ENCODE measurements around the gene ALG11. TPM values are rescaled to one million over a fixed set of nuclear protein-coding genes. Genes with fewer than 3 reads are reported as not detected.

The ALG11 gene
- polyA plus RNA-seq, 1 donor from 2014 or later: 29.2 TPM

DNA sequence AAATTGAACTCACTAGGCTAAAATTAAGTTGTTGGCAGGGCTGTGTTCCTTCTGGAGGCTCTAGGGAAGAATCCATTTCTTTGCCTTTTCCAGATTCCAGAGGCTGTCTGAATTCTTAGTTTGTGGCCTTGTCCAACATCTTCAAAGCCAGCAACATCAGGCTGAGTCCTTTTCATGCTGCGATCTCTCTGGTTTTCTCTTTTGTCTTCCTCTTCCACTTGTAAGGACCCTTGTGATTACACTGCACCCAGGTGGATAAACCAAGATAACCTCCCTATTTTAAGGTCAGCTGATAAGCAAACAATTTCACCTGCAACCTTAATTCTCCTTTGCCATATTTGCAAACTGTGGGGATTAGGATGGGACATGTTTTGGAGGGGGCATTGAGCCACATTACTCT is 23.8 kb downstream of the ALG11 start:
- no peak overlapping the region for H3K27ac ChIP-seq (ENCODE audit: low read length)
- H3K79me2 ChIP-seq (replicated peaks; ENCODE audit: insufficient read depth, low read length): no peaks in the 10 kb centered on the region
- no peak overlapping the region for H2AFZ ChIP-seq (ENCODE audit: low read depth, low read length)
- H3K27me3 ChIP-seq (ENCODE audit: insufficient read depth, low read depth, low read length): no peaks in the 10 kb centered on the region
- no peaks in the 10 kb centered on the region for H3F3A ChIP-seq (ENCODE audit: insufficient read depth, low read length, poor library complexity, severe bottlenecking)
- no peak overlapping the region for H3K4me3 ChIP-seq (ENCODE audit: low read length)
- no peak overlapping the region for H3K9ac ChIP-seq (ENCODE audit: low read length)
- no peak for TF ChIP-seq MXI1 (conservative IDR thresholded peaks at IDR 0.05; ENCODE audit: poor library complexity, severe bottlenecking)
- no peak for TF ChIP-seq EP300 (conservative IDR thresholded peaks at IDR 0.05; ENCODE audit: poor library complexity, severe bottlenecking)
- no peak overlapping the region for H3K4me2 ChIP-seq (ENCODE audit: low read length)
- H3K9me3 ChIP-seq (ENCODE audit: low read length): no peaks in the 10 kb centered on the region
- H3K9me2 ChIP-seq (ENCODE audit: insufficient read depth, low read length): no peaks in the 10 kb centered on the region
- no peaks in the 10 kb centered on the region for H3K36me3 ChIP-seq (ENCODE audit: insufficient read depth, low read length)
- H4K20me1 ChIP-seq (ENCODE audit: insufficient read depth): no peaks in the 10 kb centered on the region

DNA sequence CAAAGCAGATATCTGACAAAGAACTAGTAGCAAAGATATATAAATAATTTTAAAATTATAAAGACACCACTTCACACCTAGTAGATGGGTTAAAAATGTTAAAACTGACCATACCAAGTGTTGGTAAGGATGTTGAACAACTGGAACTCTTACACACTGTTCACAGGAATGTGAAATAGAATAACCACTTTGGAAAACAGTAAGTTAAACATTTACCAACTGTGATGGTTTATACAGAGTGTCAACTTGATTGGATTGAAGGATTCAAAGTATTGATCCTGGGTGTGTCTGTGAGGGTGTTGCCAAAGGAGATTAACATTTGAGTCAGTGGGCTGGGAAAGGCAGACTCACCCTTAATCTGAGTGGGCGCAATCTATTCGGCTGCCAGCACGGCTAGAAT is 31.5 kb downstream of the ALG11 start:
- no peaks in the 10 kb centered on the region for H3F3A ChIP-seq (ENCODE audit: insufficient read depth, low read length, poor library complexity, severe bottlenecking)
- H4K20me1 ChIP-seq (ENCODE audit: insufficient read depth): no peaks in the 10 kb centered on the region
- no peaks in the 10 kb centered on the region for H3K9me2 ChIP-seq (ENCODE audit: insufficient read depth, low read length)
- no peaks in the 10 kb centered on the region for H3K36me3 ChIP-seq (ENCODE audit: insufficient read depth, low read length)
- no peaks in the 10 kb centered on the region for H3K9me3 ChIP-seq (ENCODE audit: low read length)
- no peak overlapping the region for H3K9ac ChIP-seq (ENCODE audit: low read length)
- TF ChIP-seq RAD21 (conservative IDR thresholded peaks at IDR 0.05) (no peak), EP300 (conservative IDR thresholded peaks at IDR 0.05; ENCODE audit: poor library complexity, severe bottlenecking) (no peak), MXI1 (conservative IDR thresholded peaks at IDR 0.05; ENCODE audit: poor library complexity, severe bottlenecking) (no peak), POLR2AphosphoS5 (IDR thresholded peaks at IDR 0.05) (no peak), TAF1 (IDR thresholded peaks at IDR 0.05; ENCODE audit: low read depth) (no peak), SMC3 (conservative IDR thresholded peaks at IDR 0.05; ENCODE audit: poor library complexity) (no peak), EZH2 (IDR thresholded peaks at IDR 0.05; ENCODE audit: borderline replicate concordance, insufficient read depth, low read length, poor library complexity, severe bottlenecking) (no peak)
- TF ChIP-seq, protein P1, sequence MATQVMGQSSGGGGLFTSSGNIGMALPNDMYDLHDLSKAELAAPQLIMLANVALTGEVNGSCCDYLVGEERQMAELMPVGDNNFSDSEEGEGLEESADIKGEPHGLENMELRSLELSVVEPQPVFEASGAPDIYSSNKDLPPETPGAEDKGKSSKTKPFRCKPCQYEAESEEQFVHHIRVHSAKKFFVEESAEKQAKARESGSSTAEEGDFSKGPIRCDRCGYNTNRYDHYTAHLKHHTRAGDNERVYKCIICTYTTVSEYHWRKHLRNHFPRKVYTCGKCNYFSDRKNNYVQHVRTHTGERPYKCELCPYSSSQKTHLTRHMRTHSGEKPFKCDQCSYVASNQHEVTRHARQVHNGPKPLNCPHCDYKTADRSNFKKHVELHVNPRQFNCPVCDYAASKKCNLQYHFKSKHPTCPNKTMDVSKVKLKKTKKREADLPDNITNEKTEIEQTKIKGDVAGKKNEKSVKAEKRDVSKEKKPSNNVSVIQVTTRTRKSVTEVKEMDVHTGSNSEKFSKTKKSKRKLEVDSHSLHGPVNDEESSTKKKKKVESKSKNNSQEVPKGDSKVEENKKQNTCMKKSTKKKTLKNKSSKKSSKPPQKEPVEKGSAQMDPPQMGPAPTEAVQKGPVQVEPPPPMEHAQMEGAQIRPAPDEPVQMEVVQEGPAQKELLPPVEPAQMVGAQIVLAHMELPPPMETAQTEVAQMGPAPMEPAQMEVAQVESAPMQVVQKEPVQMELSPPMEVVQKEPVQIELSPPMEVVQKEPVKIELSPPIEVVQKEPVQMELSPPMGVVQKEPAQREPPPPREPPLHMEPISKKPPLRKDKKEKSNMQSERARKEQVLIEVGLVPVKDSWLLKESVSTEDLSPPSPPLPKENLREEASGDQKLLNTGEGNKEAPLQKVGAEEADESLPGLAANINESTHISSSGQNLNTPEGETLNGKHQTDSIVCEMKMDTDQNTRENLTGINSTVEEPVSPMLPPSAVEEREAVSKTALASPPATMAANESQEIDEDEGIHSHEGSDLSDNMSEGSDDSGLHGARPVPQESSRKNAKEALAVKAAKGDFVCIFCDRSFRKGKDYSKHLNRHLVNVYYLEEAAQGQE (IDR thresholded peaks at IDR 0.05; ENCODE audit: borderline replicate concordance): no peak
- TF ChIP-seq, protein P2, sequence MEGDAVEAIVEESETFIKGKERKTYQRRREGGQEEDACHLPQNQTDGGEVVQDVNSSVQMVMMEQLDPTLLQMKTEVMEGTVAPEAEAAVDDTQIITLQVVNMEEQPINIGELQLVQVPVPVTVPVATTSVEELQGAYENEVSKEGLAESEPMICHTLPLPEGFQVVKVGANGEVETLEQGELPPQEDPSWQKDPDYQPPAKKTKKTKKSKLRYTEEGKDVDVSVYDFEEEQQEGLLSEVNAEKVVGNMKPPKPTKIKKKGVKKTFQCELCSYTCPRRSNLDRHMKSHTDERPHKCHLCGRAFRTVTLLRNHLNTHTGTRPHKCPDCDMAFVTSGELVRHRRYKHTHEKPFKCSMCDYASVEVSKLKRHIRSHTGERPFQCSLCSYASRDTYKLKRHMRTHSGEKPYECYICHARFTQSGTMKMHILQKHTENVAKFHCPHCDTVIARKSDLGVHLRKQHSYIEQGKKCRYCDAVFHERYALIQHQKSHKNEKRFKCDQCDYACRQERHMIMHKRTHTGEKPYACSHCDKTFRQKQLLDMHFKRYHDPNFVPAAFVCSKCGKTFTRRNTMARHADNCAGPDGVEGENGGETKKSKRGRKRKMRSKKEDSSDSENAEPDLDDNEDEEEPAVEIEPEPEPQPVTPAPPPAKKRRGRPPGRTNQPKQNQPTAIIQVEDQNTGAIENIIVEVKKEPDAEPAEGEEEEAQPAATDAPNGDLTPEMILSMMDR (IDR thresholded peaks at IDR 0.05; ENCODE audit: poor library complexity, severe bottlenecking): no peak
- no peak overlapping the region for H3K4me2 ChIP-seq (ENCODE audit: low read length)
- H3K27me3 ChIP-seq (ENCODE audit: insufficient read depth, low read depth, low read length): no peaks in the 10 kb centered on the region
- no peak overlapping the region for H3K27ac ChIP-seq (ENCODE audit: low read length)
- H2AFZ ChIP-seq (ENCODE audit: low read depth, low read length): no peak overlapping the region
- no peaks in the 10 kb centered on the region for H3K79me2 ChIP-seq (replicated peaks; ENCODE audit: insufficient read depth, low read length)
- H3K4me3 ChIP-seq (ENCODE audit: low read length): no peak overlapping the region

DNA sequence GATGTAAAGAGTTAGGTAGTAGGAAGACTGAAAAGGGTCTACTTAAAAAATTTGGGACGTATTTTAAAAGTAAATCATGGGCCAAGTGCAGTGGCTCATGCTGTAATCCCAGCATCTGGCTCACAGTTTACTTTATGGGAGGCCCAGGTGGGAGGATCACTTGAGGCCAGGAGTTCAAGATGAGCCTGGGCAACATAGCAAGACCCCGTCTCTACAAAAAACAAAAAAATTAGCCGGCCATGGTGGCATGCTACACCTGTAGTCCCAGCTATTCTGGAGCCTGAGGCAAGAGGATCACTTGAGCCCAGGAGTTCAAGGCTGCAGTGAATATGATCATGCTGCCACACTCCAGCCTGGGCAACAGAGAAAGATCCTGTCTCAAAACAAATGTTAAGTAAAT is 35.3 kb downstream of the ALG11 start:
- Histone ChIP-seq H3K9me3 (ENCODE audit: low read length) (no peaks in the 10 kb centered on the region), H3K9me2 (ENCODE audit: insufficient read depth, low read length) (no peaks in the 10 kb centered on the region), H3K9ac (ENCODE audit: low read length) (no peak overlapping the region), H4K20me1 (ENCODE audit: insufficient read depth) (no peaks in the 10 kb centered on the region), H3K36me3 (ENCODE audit: insufficient read depth, low read length) (no peaks in the 10 kb centered on the region), H3K4me3 (ENCODE audit: low read length) (no peak overlapping the region), H3F3A (ENCODE audit: insufficient read depth, low read length, poor library complexity, severe bottlenecking) (no peaks in the 10 kb centered on the region), H3K27me3 (ENCODE audit: insufficient read depth, low read depth, low read length) (no peaks in the 10 kb centered on the region), H3K27ac (ENCODE audit: low read length) (no peak overlapping the region), H2AFZ (ENCODE audit: low read depth, low read length) (no peak overlapping the region), H3K4me2 (ENCODE audit: low read length) (no peak overlapping the region), H3K79me2 (replicated peaks; ENCODE audit: insufficient read depth, low read length) (no peaks in the 10 kb centered on the region)
- TF ChIP-seq SMC3 (conservative IDR thresholded peaks at IDR 0.05; ENCODE audit: poor library complexity) (no peak), TAF1 (IDR thresholded peaks at IDR 0.05; ENCODE audit: low read depth) (no peak), POLR2AphosphoS5 (IDR thresholded peaks at IDR 0.05) (no peak), EP300 (conservative IDR thresholded peaks at IDR 0.05; ENCODE audit: poor library complexity, severe bottlenecking) (no peak), RAD21 (conservative IDR thresholded peaks at IDR 0.05) (no peak), EZH2 (IDR thresholded peaks at IDR 0.05; ENCODE audit: borderline replicate concordance, insufficient read depth, low read length, poor library complexity, severe bottlenecking) (no peak), MXI1 (conservative IDR thresholded peaks at IDR 0.05; ENCODE audit: poor library complexity, severe bottlenecking) (no peak)
- TF ChIP-seq, protein P1 (IDR thresholded peaks at IDR 0.05; ENCODE audit: borderline replicate concordance): no peak
- TF ChIP-seq, protein P2 (IDR thresholded peaks at IDR 0.05; ENCODE audit: poor library complexity, severe bottlenecking): no peak
